B cell (primary cell): ENCODE results near the gene TBCB. TPM values are rescaled to one million over a fixed set of nuclear protein-coding genes. Genes with fewer than 3 reads are reported as not detected.

Experiments
- ATAC-seq: fragments of 200-7000 bp; cut with Tn5 transposase; one replicate; pipeline ENCODE4 v1.10.0; 2021; ENCODE audit warnings: low read depth, mild to moderate bottlenecking, moderate number of reproducible peaks, moderate library complexity
- CTCF ChIA-PET: fragments of 350-600 bp; sonication (Branson Sonifier 250); formaldehyde crosslinking; loops from one replicate; lab custom pipeline; 2021; ENCODE audit warnings: antibody characterized with exemption, inconsistent platforms; lab: Charles Lee
- POLR2A ChIA-PET: fragments of 350-600 bp; sonication (Branson Sonifier 250); formaldehyde crosslinking; loops from one replicate; lab custom pipeline; 2021; ENCODE audit warnings: antibody characterized with exemption; lab: Charles Lee
- DNase-seq: peaks from one replicate; pipeline ENCODE4 v3.0.0; 2013
- H2AFZ ChIP-seq: 2 replicates; pipeline ENCODE4 v1.6.1; 2012; ENCODE audit warnings: mild to moderate bottlenecking, low read depth, low read length; ENCODE audit not compliant: insufficient read depth, poor library complexity, severe bottlenecking
- H3K27ac ChIP-seq, 2 donors: 1 replicate in 1 of 2; 2 replicates in 1 of 2; pipeline ENCODE4 v1.5.1; 2012 to 2013; ENCODE audit warnings: low read length in 2 of 2, mild to moderate bottlenecking in 2 of 2, moderate library complexity in 1 of 2
- H3K27me3 ChIP-seq, 4 experiments: fragments of 200-600 bp in 1 of 4; sonication (generic) in 1 of 4; replicated peaks in 1 of 4; 1 replicate in 2 of 4; 2 replicates in 2 of 4; pipeline versions ENCODE4 v1.6.1 to v1.7.0; 2013 to 2016; ENCODE audit warnings: low read length in 3 of 4, mild to moderate bottlenecking in 2 of 4, mixed read lengths in 1 of 4, moderate library complexity in 1 of 4; ENCODE audit not compliant: insufficient read depth in 4 of 4, control insufficient read depth in 3 of 4; ENCODE audit errors: control extremely low read depth in 1 of 4
- H3K36me3 ChIP-seq, 2 experiments: replicated peaks in 1 of 2; 1 replicate in 1 of 2; 2 replicates in 1 of 2; pipeline versions ENCODE4 v1.6.1 to v1.7.1; 2013; ENCODE audit warnings: low read length in 1 of 2; ENCODE audit not compliant: insufficient read depth in 2 of 2, control insufficient read depth in 1 of 2; ENCODE audit errors: control extremely low read depth in 1 of 2, extremely low read depth in 1 of 2
- H3K4me1 ChIP-seq, 2 donors: fragments of 200-600 bp in 1 of 2; sonication (generic) in 1 of 2; 1 replicate in 1 of 2; 2 replicates in 1 of 2; pipeline versions ENCODE4 v1.5.1 to v1.6.1; 2013 to 2017; ENCODE audit warnings: low read length in 2 of 2; ENCODE audit not compliant: control insufficient read depth in 2 of 2, insufficient read depth in 2 of 2
- H3K4me2 ChIP-seq: replicated peaks from 2 replicates; pipeline ENCODE3; 2012; ENCODE audit warnings: mild to moderate bottlenecking, low read depth, low read length; ENCODE audit not compliant: poor library complexity, severe bottlenecking
- H3K4me3 ChIP-seq, 5 experiments: fragments of 200-600 bp in 1 of 5; sonication (generic) in 1 of 5; 1 replicate in 3 of 5; 2 replicates in 2 of 5; pipeline versions ENCODE4 v1.5.1 to v1.7.0; 2011 to 2016; ENCODE audit warnings: low read length in 4 of 5, mild to moderate bottlenecking in 4 of 5, low read depth in 2 of 5, control low read depth in 1 of 5, moderate library complexity in 1 of 5; ENCODE audit not compliant: insufficient read depth in 1 of 5; ENCODE audit errors: control extremely low read depth in 1 of 5, extremely low read depth in 1 of 5
- H3K79me2 ChIP-seq: fragments of 200-600 bp; sonication (generic); one replicate; pipeline ENCODE4 v1.6.0; 2016; ENCODE audit warnings: low read length; ENCODE audit not compliant: control insufficient read depth, insufficient read depth
- H3K9ac ChIP-seq: fragments of 200-600 bp; sonication (generic); 2 replicates; pipeline ENCODE4 v1.6.1; 2017; ENCODE audit warnings: mild to moderate bottlenecking, low read length, moderate library complexity
- H3K9me3 ChIP-seq, 3 donors: one replicate each; pipeline versions ENCODE4 v1.6.1 to v1.7.1; 2013; ENCODE audit warnings: low read length in 2 of 3; ENCODE audit not compliant: control insufficient read depth in 2 of 3, insufficient read depth in 1 of 3; ENCODE audit errors: control extremely low read depth in 1 of 3
- H4K20me1 ChIP-seq: 2 replicates; pipeline ENCODE4 v1.6.0; 2012; ENCODE audit warnings: mild to moderate bottlenecking, low read length; ENCODE audit not compliant: insufficient read depth, control insufficient read depth, poor library complexity, severe bottlenecking
- H3K27ac Mint-ChIP-seq: one replicate; pipeline ENCODE4 v1.8.0; 2021; ENCODE audit warnings: mixed read lengths
- H3K27me3 Mint-ChIP-seq: one replicate; pipeline ENCODE4 v1.8.0; 2021; ENCODE audit warnings: mixed read lengths
- H3K4me1 Mint-ChIP-seq: one replicate; pipeline ENCODE4 v1.8.0; 2021; ENCODE audit warnings: mixed read lengths
- H3K4me3 Mint-ChIP-seq: one replicate; pipeline ENCODE4 v1.8.0; 2021; ENCODE audit warnings: mixed read lengths
- H3K9me3 Mint-ChIP-seq: one replicate; pipeline ENCODE4 v1.8.0; 2022; ENCODE audit warnings: mixed read lengths; ENCODE audit not compliant: insufficient read depth
- EZH2 ChIP-seq: IDR thresholded peaks from 2 replicates; pipeline ENCODE4 v1.6.1; 2012; ENCODE audit warnings: borderline replicate concordance, low read depth, mild to moderate bottlenecking, moderate library complexity, low read length; ENCODE audit not compliant: insufficient read depth, poor library complexity, severe bottlenecking
- WGBS: methylation state at CpG from one replicate; pipeline ENCODE4 v1.1.5; 2013; ENCODE audit warnings: missing lambda C conversion rate; ENCODE audit not compliant: insufficient coverage; 5-methylcytosine and 5-hydroxymethylcytosine counted together
- intact Hi-C: fragments of 100-400 bp; cut with micrococcal nuclease; formaldehyde crosslinking; loops from one replicate; pipeline ENCODE4 v1.10.0; 2022
- polyA plus RNA-seq: library from polyadenylated mRNA; depleted of rRNA; stranded (reverse); fragments of >200 nt; gene quantifications from 2 replicates; pipeline ENCODE4 v1.2.3, GENCODE V29; 2012
- total RNA-seq, 2 donors: library from RNA; stranded (reverse); fragments of 120-200 nt in 1 of 2; gene quantifications; 1 replicate in 1 of 2; 2 replicates in 1 of 2; pipeline versions ENCODE4 v1.2.3 to v1.2.4, GENCODE V29; 2013 to 2022
- TF ChIP-seq, protein P1 (sequence below): fragments of 200-600 bp; IDR thresholded peaks from one replicate; pipeline ENCODE4 v1.8.0; 2022; ENCODE audit warnings: antibody characterized with exemption, mild to moderate bottlenecking

Gene TBCB
- total and polyA plus RNA-seq, 2 donors (not counting 1 experiment from before 2014, with no cell fraction given) = 148 to 187 TPM

- no peak for TF ChIP-seq EZH2
- TF ChIP-seq, protein P1, sequence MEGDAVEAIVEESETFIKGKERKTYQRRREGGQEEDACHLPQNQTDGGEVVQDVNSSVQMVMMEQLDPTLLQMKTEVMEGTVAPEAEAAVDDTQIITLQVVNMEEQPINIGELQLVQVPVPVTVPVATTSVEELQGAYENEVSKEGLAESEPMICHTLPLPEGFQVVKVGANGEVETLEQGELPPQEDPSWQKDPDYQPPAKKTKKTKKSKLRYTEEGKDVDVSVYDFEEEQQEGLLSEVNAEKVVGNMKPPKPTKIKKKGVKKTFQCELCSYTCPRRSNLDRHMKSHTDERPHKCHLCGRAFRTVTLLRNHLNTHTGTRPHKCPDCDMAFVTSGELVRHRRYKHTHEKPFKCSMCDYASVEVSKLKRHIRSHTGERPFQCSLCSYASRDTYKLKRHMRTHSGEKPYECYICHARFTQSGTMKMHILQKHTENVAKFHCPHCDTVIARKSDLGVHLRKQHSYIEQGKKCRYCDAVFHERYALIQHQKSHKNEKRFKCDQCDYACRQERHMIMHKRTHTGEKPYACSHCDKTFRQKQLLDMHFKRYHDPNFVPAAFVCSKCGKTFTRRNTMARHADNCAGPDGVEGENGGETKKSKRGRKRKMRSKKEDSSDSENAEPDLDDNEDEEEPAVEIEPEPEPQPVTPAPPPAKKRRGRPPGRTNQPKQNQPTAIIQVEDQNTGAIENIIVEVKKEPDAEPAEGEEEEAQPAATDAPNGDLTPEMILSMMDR = no peak
- Mint-ChIP-seq H3K27ac (no peak overlapping the region), H3K4me1 (peaks cover 14% of the 10 kb centered on the region), H3K27me3 (no peaks in the 10 kb centered on the region), H3K9me3 (no peaks in the 10 kb centered on the region), H3K4me3 (no peak overlapping the region)
- H3K79me2 ChIP-seq = peaks cover 47% of the 10 kb centered on the region
- no peak overlapping the region for H3K27ac ChIP-seq
- H3K4me3 ChIP-seq = no peak overlapping the region
- POLR2A ChIA-PET = no interaction called here
- whole genome bisulfite sequencing = 97% methylated on average over 18 of the region's 18 CpGs
- no peaks in the 10 kb centered on the region for H3K27me3 ChIP-seq
- CTCF ChIA-PET = no interaction called here
- no peak for DNase-seq
- intact Hi-C loops = no loop called here
- H3K4me2 ChIP-seq = no peak overlapping the region
- peaks cover 0 to 56% of the 10 kb centered on the region in 2 experiments for H3K36me3 ChIP-seq
- ATAC-seq = no peak
- H2AFZ ChIP-seq = no peak overlapping the region
- H3K9me3 ChIP-seq = no peaks in the 10 kb centered on the region
- H3K9ac ChIP-seq = no peak overlapping the region
- H4K20me1 ChIP-seq = peaks cover 19% of the 10 kb centered on the region
- H3K4me1 ChIP-seq = peaks cover 5 to 9% of the 10 kb centered on the region in 2 donors
Observed at GRCh38 chr19:36120984-36121358, 5.7 kb downstream of the TBCB start.

DNA sequence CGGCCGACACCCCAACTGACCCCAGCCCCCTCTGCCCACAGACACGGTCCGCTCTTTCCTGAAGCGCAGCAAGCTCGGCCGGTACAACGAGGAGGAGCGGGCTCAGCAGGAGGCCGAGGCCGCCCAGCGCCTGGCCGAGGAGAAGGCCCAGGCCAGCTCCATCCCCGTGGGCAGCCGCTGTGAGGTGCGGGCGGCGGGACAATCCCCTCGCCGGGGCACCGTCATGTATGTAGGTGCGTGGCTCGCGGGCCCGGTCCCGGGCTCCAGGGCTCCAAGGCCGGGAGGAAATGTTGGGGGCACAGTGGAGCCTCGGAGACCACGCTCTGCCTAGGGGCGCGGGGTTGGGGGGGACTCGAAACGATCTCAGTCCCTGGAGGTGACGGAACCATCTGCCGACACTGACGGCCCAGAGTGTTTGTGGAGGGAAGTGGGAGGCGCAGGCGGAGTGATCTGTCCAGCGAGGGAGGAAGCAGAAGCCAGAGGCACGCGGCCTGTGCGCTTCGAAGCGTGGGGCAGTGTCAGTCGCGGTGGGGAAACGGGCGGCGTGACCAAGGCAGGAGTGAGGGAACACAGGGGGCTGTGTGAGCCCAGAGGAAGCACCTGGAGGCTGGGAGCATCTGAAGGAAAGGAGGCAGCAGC lies 6.3 kb downstream of the TBCB start:
- H3K79me2 ChIP-seq = peaks cover 40% of the 10 kb centered on the region
- TF ChIP-seq, protein P1 = no peak
- TF ChIP-seq EZH2 = no peak
- intact Hi-C loops = no loop called here
- peaks cover 0 to 56% of the 10 kb centered on the region in 2 experiments for H3K36me3 ChIP-seq
- no peak overlapping the region for H3K27ac ChIP-seq
- H3K4me1 ChIP-seq = peaks cover 0 to 2% of the 10 kb centered on the region in 2 donors
- 94% methylated on average over 48 of the region's 49 CpGs for WGBS
- H2AFZ ChIP-seq = no peak overlapping the region
- DNase-seq (no peak), ATAC-seq (no peak)
- no peak overlapping the region for H3K4me2 ChIP-seq
- Mint-ChIP-seq H3K27me3 (no peaks in the 10 kb centered on the region), H3K27ac (no peak overlapping the region), H3K9me3 (no peaks in the 10 kb centered on the region), H3K4me3 (no peak overlapping the region), H3K4me1 (peaks cover 9% of the 10 kb centered on the region)
- POLR2A ChIA-PET = no interaction called here
- no peaks in the 10 kb centered on the region for H3K9me3 ChIP-seq
- H3K27me3 ChIP-seq = no peaks in the 10 kb centered on the region
- CTCF ChIA-PET = no interaction called here
- H3K9ac ChIP-seq = no peak overlapping the region
- no peak overlapping the region for H3K4me3 ChIP-seq
- peaks cover 19% of the 10 kb centered on the region for H4K20me1 ChIP-seq
